Endometrium (tissue), 2 donors: ENCODE results near the gene BTBD7.
"Not testable (repeated sequence)": the region's sequence is repeated elsewhere in the genome, so short reads cannot be mapped to it uniquely, and the experiment has no call there.

Experiments used
- FAIRE-seq: peaks from 2 replicates; lab custom pipeline; 2012; peaks lifted over from hg19 to GRCh38; lab: Jason Lieb, UNC
- donor health status: control.
- donor health status: control.

The BTBD7 gene

DNA sequence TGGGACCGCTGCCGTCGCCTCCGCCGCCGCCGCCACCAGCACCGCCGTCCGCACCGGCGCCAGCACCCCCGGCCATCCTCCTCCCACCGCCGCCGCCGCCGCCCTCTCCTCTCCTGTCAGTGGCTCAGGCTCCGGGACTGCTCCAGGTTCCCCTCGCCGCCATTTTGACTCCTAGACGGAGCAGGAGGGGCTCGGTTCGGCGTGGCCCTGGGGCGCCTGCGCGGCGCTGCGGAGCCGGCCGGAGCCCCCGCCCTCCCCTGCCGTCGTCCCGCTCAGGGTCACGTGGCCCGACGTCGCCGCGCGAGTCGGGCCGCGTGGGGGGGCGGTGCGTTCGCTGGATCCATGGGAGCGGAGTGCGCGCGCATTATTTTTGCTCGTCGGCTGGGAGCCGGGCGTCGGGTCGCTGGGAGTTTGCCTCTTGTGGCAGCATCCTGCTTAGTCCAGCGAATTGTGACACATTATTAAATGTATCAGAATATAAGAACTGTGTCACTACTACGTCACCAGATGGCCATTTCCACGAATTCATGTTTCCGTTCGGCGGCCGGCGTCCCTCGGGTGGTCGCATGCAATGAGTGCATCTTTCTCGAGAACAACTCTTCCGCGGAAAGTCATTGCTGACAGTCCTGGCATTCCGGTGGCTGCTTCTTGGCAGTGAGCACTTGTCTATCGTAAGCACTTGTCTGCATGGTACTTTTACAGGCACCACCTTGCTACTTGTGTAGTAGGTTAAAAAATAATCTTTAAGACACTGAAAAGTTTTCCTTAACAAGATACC is at the start of gene BTBD7:
Gene BTBD7, minus strand, starts transcription at position 184 of the 778 bp plus-strand sequence. CDS start 36,985 bp downstream, outside the sequence.
- FAIRE-seq = no peak

GRCh38 chr14:93381644-93382043 is 48.8 kb upstream of the BTBD7 start:
- FAIRE-seq = no peak

- FAIRE-seq = no peak
Observed at GRCh38 chr14:93379831-93380230, 47.0 kb upstream of the BTBD7 start.

DNA sequence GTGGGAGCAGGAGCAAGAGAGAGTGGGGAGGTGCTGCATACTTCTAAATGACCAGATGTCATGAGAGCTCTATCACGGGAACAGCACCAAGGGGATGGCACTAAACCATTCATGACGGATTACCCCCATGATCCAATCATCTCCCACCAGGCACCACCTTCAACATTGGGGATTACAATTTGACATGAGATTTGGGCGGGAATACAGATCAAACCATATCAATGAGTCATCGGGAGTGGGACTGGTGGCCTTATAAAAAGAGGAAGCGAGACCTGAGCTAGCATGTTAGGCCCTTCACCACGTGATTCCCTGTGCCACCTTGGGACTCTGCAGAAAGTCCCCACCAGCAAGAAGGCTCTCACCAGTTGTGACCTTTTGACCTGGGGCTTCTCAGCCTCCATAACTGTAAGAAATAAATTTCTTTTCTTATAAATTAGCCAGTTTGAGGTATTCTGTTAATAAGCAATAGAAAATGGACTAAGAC is 42.9 kb upstream of the BTBD7 start:
- FAIRE-seq = no peak

DNA sequence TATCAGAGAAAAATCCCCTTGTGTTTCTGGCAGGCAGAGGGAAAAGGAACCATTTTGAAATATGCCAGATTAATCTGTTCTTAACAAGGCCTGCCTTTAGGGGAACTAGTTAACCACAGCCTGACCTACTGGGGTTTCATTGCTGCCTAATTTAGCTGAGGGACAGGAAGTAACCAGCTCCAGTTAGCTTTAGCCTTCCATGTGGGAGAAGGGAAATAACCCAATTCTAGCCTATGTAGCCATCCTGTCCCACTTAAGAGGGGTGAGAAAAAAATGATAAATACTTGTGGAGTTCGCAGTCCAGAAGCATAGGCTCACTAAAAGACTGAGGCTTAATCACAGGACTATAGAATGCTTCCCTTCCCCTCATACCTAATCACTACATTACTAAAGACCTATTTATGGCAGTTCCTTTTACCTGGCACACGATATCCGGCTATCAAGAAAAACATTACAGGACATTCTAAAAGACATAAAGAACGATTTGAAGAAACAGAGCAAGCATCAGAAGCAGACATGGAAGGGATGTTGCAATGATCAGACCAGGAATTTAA is 37.0 kb upstream of the BTBD7 start:
- FAIRE-seq = no peak

DNA sequence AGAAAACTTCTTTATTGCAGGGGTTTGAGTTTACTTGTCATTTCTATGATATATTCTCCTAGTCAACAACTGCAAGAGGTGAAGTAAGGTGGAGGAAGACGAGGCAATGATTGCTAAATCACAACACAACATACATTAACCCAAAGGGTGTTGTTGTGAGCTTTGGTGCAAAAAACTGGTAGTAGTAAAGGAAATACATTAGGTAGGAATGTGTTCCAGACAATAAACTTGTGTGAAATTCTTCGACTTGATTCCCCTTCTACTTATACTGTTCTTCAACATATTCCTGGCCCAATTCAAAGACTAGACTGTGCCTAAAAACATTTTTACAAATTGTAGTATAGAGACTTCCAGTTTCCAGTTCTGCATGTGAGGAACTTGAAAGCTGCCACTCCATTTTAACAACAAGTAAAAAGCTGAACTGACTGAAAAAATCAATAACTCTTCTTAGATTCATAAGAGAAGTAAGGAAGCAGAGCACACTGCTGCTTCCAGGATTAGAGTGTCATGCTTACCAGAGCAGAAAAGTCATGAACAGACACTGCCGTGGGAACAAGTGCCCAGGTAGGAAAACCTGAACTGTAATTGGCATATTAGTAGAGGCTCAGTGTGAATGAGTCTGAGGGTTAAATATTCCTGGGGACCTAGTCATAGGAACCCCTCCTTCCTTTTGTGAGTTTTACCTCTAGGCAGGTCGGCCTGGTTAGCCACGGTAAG is 36.3 kb upstream of the BTBD7 start:
- no peak for FAIRE-seq

- FAIRE-seq = not testable (repeated sequence)
Observed at GRCh38 chr14:93354873-93355272, 22.0 kb upstream of the BTBD7 start.

DNA sequence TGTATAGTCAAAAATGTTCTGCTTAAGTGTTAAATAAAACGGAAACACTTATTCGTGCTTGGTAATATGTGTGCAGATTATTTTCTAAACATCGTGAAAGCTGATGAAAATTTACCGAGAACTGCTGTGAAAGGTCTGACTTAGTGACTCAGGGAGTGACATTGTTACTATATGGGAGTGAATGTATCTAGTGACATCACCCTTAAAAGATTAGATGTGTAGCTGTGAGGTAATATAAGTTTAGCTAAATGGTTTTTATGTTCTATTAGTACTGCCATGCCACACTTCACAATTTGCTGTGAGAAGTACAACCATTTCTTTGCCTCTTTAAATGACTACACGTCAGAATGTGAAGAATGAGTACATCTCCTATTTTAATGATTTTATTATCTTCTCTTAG is 15.5 kb upstream of the BTBD7 start:
- FAIRE-seq = no peak

GRCh38 chr14:93347850-93348249 is 15.0 kb upstream of the BTBD7 start:
- no peak for FAIRE-seq

GRCh38 chr14:93346926-93347721 is 14.3 kb upstream of the BTBD7 start, which contains the start of gene COX8C:
TSS of gene COX8C (plus strand) at chr14:93347182. CDS start at chr14:93347269, 87 bp downstream.
- FAIRE-seq = no peak

- FAIRE-seq = no peak
Observed at GRCh38 chr14:93343797-93344196, 11.0 kb upstream of the BTBD7 start.

DNA sequence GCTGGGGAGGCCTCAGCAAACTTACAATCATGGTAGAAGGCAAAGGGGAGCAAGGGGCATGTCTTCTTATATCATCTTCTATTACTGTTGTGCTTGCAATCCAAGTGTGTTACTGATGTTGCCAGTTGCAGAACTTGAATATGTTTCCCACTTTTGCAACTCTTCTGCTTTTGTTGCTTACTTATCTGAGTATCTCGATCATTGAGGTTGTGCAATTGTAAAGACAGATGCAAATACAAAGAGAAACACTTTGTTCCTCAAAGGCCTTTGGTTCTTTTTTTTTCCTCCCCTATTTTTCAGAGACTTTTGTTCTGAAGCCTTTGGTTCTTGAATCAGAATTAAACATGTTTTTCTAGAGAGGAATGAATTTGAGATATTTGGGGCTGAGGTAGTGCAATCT is 10.4 kb upstream of the BTBD7 start:
- FAIRE-seq = no peak

- FAIRE-seq = no peak
Observed at GRCh38 chr14:93337884-93338283, 5.0 kb upstream of the BTBD7 start.

DNA sequence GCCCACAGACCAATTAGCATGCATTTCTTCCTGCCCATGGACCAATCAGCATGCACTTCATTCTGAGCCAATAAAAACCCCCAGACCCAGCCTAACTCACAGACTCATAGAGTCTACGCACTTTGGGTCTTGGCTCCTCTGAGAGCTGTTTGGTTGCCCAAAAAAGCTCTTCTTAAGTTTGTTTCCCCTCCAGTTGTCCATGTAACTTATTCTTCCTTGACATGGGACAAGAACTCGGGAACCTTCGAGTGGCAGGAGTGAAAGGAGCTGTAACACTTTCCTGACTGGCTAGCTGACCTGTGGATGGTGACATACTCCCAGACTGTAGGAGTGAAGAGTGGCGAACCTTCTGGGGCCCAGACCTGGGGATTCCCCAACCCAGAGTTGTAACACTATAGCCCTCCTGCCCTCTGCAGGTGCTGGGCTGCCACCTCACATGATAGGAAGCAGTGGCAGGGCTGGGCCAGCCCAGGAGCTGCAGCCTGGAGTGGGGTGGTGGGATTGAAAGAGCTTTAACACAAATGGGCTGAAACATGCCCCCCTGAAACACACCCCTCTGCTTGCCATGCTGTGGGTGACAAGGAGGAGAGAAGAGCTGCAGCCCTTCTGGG is 4.4 kb upstream of the BTBD7 start:
- no peak for FAIRE-seq

- FAIRE-seq = no peak
Observed at GRCh38 chr14:93333631-93334103, 831 bp upstream of the BTBD7 start.

DNA sequence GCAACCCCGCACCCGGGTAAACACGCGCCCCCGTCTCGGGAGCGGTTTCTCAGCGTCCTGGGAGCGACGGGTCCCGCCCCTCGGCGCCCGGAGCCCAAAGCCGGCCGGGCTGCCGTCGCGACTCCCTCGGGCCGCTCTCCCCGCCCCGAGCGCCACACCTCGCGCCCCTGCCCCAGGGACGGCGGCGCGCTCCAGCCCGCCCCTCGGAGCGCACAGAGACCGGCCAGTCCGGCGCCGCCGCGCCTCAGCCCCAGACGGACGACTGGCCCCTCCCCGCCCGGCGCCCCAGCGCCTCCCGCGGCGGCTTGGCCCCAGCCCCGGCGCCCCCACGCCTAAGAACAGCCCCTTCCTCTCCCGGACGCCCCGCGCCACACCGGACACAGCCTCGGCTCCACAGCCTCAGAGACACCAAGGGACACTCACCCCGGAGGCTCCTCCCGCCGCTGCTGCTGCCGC is 411 bp downstream of the BTBD7 start:
- FAIRE-seq = no peak

GRCh38 chr14:93331728-93332396 is 974 bp downstream of the BTBD7 start:
- no peak for FAIRE-seq

GRCh38 chr14:93331002-93331727 is 1.7 kb downstream of the BTBD7 start:
- no peak for FAIRE-seq

DNA sequence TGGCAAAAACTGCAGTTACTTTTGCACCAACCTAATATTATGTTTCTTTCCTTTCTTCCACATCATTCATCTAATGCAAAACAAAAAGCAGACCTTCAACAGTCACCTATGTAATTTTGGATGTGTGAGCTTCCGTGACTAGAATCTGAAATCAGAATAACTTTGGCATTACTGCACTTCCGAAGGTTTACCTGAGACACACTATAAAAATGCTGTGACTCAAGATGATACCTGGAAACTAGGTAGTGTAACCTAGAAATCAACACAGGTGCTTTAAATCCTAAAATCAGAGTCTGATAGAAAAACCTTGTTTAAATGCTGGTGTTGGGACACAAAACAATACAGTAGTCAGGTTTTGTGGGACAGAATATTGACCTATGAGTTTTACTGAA is 2.2 kb downstream of the BTBD7 start:
- FAIRE-seq = no peak

DNA sequence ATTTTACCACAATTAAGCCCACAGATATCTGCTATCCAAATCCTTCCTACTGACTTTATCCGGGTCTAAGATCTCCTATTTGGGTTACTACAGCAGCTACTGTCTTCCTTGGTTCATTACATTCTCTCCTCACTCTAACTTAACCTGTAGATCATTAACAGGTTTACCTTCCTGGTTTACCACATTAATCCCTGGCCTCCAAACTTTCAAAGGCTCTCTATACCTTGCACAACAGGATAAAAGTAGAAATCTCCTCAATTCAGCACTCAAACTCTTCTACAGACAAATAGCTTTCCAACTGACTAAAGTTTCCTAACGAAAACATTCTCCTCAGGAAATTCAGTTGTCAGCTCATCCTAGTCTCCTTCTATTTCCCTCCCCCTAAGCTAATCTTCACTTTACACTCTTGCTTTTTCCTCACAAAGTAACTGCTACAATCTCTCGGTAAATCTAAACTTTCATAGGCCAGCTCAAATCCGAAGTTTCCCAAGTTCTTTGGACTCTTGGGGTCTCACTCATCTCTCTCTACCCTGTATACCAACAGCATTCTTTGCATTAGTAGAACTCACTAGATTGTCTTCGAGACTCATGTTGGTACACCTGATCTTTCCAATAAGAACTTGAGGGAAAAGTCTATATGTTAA is 2.7 kb downstream of the BTBD7 start:
- FAIRE-seq = no peak
